GM12878 (cell line): Measurements from ENCODE around the gene EGFR. TPM values are rescaled to one million over a fixed set of nuclear protein-coding genes. Genes with fewer than 3 reads are reported as not detected.

ENCODE experiments used
- ATAC-seq: fragments of 200-7000 bp; cut with Tn5 transposase; 3 replicates; pipeline ENCODE4 v1.9.1; 2020; ENCODE audit warnings: mild to moderate bottlenecking, moderate library complexity
- BruUV-seq: library from RNA; stranded (reverse); fragments of 400-500 nt; replicated peaks from 2 replicates; lab custom pipeline; 2021; lab: Mats Ljungman, UMichigan
- CTCF ChIA-PET: fragments of 300-600 bp; sonication (Branson Sonifier 250); formaldehyde crosslinking; extraction: SDS; loops from one replicate; lab custom pipeline; 2021; ENCODE audit warnings: inconsistent platforms; lab: Yijun Ruan, JAX
- POLR2A ChIA-PET: fragments of 350-600 bp; formaldehyde crosslinking; extraction: SDS; loops from one replicate; lab custom pipeline; 2021; ENCODE audit warnings: inconsistent platforms; lab: Charles Lee
- RAD21 ChIA-PET: fragments of 300-600 bp; sonication (Branson Sonifier 250); formaldehyde crosslinking; loops from one replicate; lab custom pipeline; 2023; ENCODE audit warnings: antibody characterized with exemption; ENCODE audit not compliant: unreplicated experiment; lab: Charles Lee
- SMC1A ChIA-PET: fragments of 300-600 bp; sonication (Branson Sonifier 250); formaldehyde crosslinking; loops from one replicate; lab custom pipeline; 2023; ENCODE audit not compliant: unreplicated experiment, uncharacterized antibody; lab: Charles Lee
- DNase-seq: peaks from one replicate; pipeline ENCODE4 v3.0.0-alpha.2; 2011; ENCODE audit warnings: low read depth, low spot score
- FAIRE-seq: peaks from 3 replicates; lab custom pipeline; 2011; peaks lifted over from hg19 to GRCh38; lab: Jason Lieb, UNC
- H2AFZ ChIP-seq: 2 replicates; pipeline ENCODE4 v1.6.0; 2011; ENCODE audit warnings: low read depth, low read length, control low read depth; ENCODE audit not compliant: control insufficient read depth
- H3K27ac ChIP-seq: 2 replicates; pipeline ENCODE4 v1.5.1; 2011; ENCODE audit warnings: control low read depth; ENCODE audit not compliant: control insufficient read depth, insufficient read depth
- H3K27me3 ChIP-seq, 2 experiments: replicated peaks in 1 of 2; 2 replicates each; pipeline versions ENCODE4 v1.6.0 to v1.6.1; 2011; ENCODE audit warnings: low read length in 1 of 2; ENCODE audit not compliant: control insufficient read depth in 2 of 2, insufficient read depth in 2 of 2
- H3K36me3 ChIP-seq, 2 experiments: 2 replicates each; pipeline ENCODE4 v1.5.1; 2011; ENCODE audit warnings: low read length in 1 of 2; ENCODE audit not compliant: control insufficient read depth in 2 of 2, insufficient read depth in 2 of 2
- H3K4me1 ChIP-seq: 2 replicates; pipeline ENCODE4 v1.6.1; 2011; ENCODE audit warnings: mild to moderate bottlenecking, low read length, moderate library complexity, mixed read lengths; ENCODE audit not compliant: control insufficient read depth, insufficient read depth
- H3K4me2 ChIP-seq: 2 replicates; pipeline ENCODE4 v1.6.0; 2011; ENCODE audit warnings: control low read depth; ENCODE audit not compliant: control insufficient read depth, insufficient read depth
- H3K4me3 ChIP-seq: fragments of 200-600 bp; sonication (generic); 2 replicates; pipeline ENCODE4 v1.5.1; 2016
- H3K79me2 ChIP-seq: 2 replicates; pipeline ENCODE4 v1.6.0; 2011; ENCODE audit warnings: low read length; ENCODE audit not compliant: control insufficient read depth, insufficient read depth
- H3K9ac ChIP-seq: 2 replicates; pipeline ENCODE4 v1.8.0; 2011; ENCODE audit warnings: low read length, control low read depth, mixed read lengths; ENCODE audit not compliant: control insufficient read depth, insufficient read depth
- H3K9me3 ChIP-seq: replicated peaks from 3 replicates; pipeline ENCODE4 v1.5.1; 2011; ENCODE audit warnings: mild to moderate bottlenecking, low read length; ENCODE audit not compliant: control insufficient read depth, insufficient read depth
- H4K20me1 ChIP-seq: 2 replicates; pipeline ENCODE4 v1.6.0; 2011; ENCODE audit not compliant: control insufficient read depth, insufficient read depth
- CREM ChIP-seq: IDR thresholded peaks from 2 replicates; pipeline ENCODE4 v1.6.1; 2014; ENCODE audit warnings: antibody characterized with exemption, low read depth
- DPF2 ChIP-seq: fragments of 450-650 bp; IDR thresholded peaks from 2 replicates; pipeline ENCODE4 v1.6.1; 2017; ENCODE audit warnings: mild to moderate bottlenecking
- E2F4 ChIP-seq: IDR thresholded peaks from 2 replicates; pipeline ENCODE4 v1.6.1; 2012; ENCODE audit warnings: low read depth, low read length, improper control_type of control experiment
- E4F1 ChIP-seq: fragments of 450-650 bp; IDR thresholded peaks from 2 replicates; pipeline ENCODE4 v1.6.1; 2018; ENCODE audit warnings: borderline replicate concordance, mild to moderate bottlenecking; ENCODE audit not compliant: partially characterized antibody
- FOS ChIP-seq: IDR thresholded peaks from 3 replicates; pipeline ENCODE4 v1.6.1; 2011; ENCODE audit warnings: borderline replicate concordance; ENCODE audit not compliant: insufficient read length; ENCODE audit errors: extremely low read depth
- FOXM1 ChIP-seq: IDR thresholded peaks from 2 replicates; pipeline ENCODE4 v1.6.1; 2012; ENCODE audit warnings: low read depth, mild to moderate bottlenecking, inconsistent platforms, low read length, moderate library complexity
- MTA3 ChIP-seq: IDR thresholded peaks from 2 replicates; pipeline ENCODE4 v1.6.1; 2012; ENCODE audit warnings: low read length, inconsistent platforms, borderline replicate concordance
- NBN ChIP-seq: fragments of 450-650 bp; IDR thresholded peaks from 2 replicates; pipeline ENCODE4 v1.6.1; 2016
- NFIC ChIP-seq: IDR thresholded peaks from 2 replicates; pipeline ENCODE4 v1.6.1; 2012; ENCODE audit warnings: low read depth, mild to moderate bottlenecking, inconsistent platforms, low read length, moderate library complexity
- NRF1 ChIP-seq: conservative IDR thresholded peaks from 2 replicates; pipeline ENCODE4 v1.6.1; 2011; ENCODE audit warnings: mild to moderate bottlenecking, low read depth, low read length, improper control_type of control experiment
- RB1 ChIP-seq: fragments of 450-650 bp; formaldehyde crosslinking; IDR thresholded peaks from 2 replicates; pipeline ENCODE4 v1.6.1; 2017; ENCODE audit warnings: mild to moderate bottlenecking, borderline replicate concordance
- REST ChIP-seq: IDR thresholded peaks from 2 replicates; pipeline ENCODE4 v1.6.1; 2012; ENCODE audit warnings: mild to moderate bottlenecking, low read depth, low read length
- WRNIP1 ChIP-seq: IDR thresholded peaks from 2 replicates; pipeline ENCODE4 v1.6.1; 2011; ENCODE audit warnings: low read depth, low read length, improper control_type of control experiment, borderline replicate concordance
- ZBTB11 ChIP-seq: fragments of 450-650 bp; formaldehyde crosslinking; IDR thresholded peaks from 2 replicates; pipeline ENCODE4 v1.5.0; 2022; ENCODE audit warnings: mild to moderate bottlenecking, missing genetic modification characterization
- WGBS: methylation state at CpG from one replicate; pipeline ENCODE4 v1.1.6; 2016; ENCODE audit warnings: low lambda C conversion rate; ENCODE audit not compliant: insufficient replicate concordance, insufficient coverage; ENCODE audit errors: missing lambda C conversion rate; 5-methylcytosine and 5-hydroxymethylcytosine counted together
- in situ Hi-C: fragments of 300-500 bp; cut with MboI; formaldehyde crosslinking; loops from 9 replicates; pipeline ENCODE4 v1.14.3; 2018; ENCODE audit warnings: mixed read lengths
- intact Hi-C: fragments of 100-400 bp; cut with micrococcal nuclease; formaldehyde crosslinking; loops from one replicate; pipeline ENCODE4 v1.14.2; 2022; ENCODE audit not compliant: unreplicated experiment
- polyA plus RNA-seq, 11 experiments: library from polyadenylated mRNA; depleted of rRNA in 4 of 11; unstranded in 6 of 11; stranded (reverse) in 5 of 11; fragments of >200 nt; fragmentation: Nextera tagmentation in 4 of 11; fragmentation: Illumina TruSeq in 1 of 11; extraction: Ambion mirVana in 4 of 11; extraction: Trizol in 1 of 11; gene quantifications; 1 replicate in 1 of 11; 2 replicates in 10 of 11; pipeline versions ENCODE4 v1.2.1 to v1.2.3, GENCODE V29; 2011 to 2016; ENCODE audit warnings: inconsistent platforms in 2 of 11, missing spikeins in 2 of 11, low read depth in 1 of 11
- total RNA-seq, 4 experiments: library from RNA; depleted of rRNA in 3 of 4; stranded (reverse); fragments of >200 nt in 3 of 4; fragmentation: Illumina TruSeq in 1 of 4; extraction: Trizol in 1 of 4; gene quantifications; 2 replicates each; pipeline versions ENCODE4 v1.2.1 to v1.2.3, GENCODE V29; 2013 to 2021

EGFR gene
- total and polyA plus RNA-seq, 10 of the 15 experiments (the other 5 are each of a cell fraction or from before 2014, with no cell fraction given): 0.01 to 0.31 TPM; not detected in 8

- 39% methylated on average over 5 of the region's 5 CpGs for WGBS
- Histone ChIP-seq H3K27me3 (no peaks in the 10 kb centered on the region), H3K4me1 (peaks cover 3% of the 10 kb centered on the region; the same call in 1 of the 2 replicates), H3K9me3 (no peaks in the 10 kb centered on the region), H3K4me2 (no peak overlapping the region), H3K9ac (no peak overlapping the region), H3K27ac (no peak overlapping the region), H4K20me1 (no peaks in the 10 kb centered on the region), H3K79me2 (no peaks in the 10 kb centered on the region), H3K36me3 (no peaks in the 10 kb centered on the region), H2AFZ (no peak overlapping the region)
- FAIRE-seq: no peak
- BruUV-seq: no TSS peak
- intact Hi-C loops: no loop called here
- ChIA-PET RAD21 (interaction anchor here (0.9 to 1.1 kb wide), 2 partner anchors 10 to 23 kb away, joined by 3 to 4 read pairs; no protein-coding TSS in a partner anchor), SMC1A (interaction anchor here (3.4 to 4.6 kb wide), 2 partner anchors 11 to 23 kb away, joined by 27 to 53 read pairs; no protein-coding TSS in a partner anchor)
- DNase-seq: no peak
- TF ChIP-seq RB1: no peak
- no peak for TF ChIP-seq FOS
- TF ChIP-seq NBN: no peak
- TF ChIP-seq NRF1: no peak
- no peak for TF ChIP-seq WRNIP1
- no peak for TF ChIP-seq ZBTB11 (CRISPR knock-in tag)
- no peak for TF ChIP-seq NFIC
- TF ChIP-seq FOXM1: no peak
- no peak for TF ChIP-seq E4F1
- TF ChIP-seq MTA3: no peak
- no peak for TF ChIP-seq E2F4
- TF ChIP-seq DPF2: no peak
- TF ChIP-seq REST: no peak
- no peak for TF ChIP-seq CREM
- TF ChIP-seq, all 136 proteins: peak for 0
- CTCF ChIA-PET: no interaction called here
- in situ Hi-C loops: no loop called here
- H3K4me3 ChIP-seq: no peak overlapping the region
- ATAC-seq: no peak
- POLR2A ChIA-PET: interaction anchor here (0.5 kb wide), 1 partner anchor 11 kb away, joined by 5 read pairs; no protein-coding TSS in a partner anchor
These were observed 44.8 kb downstream of the EGFR start for GRCh38 chr7:55063633-55064032.
